Trophoblast cell (in vitro differentiated cells and primary cell): ENCODE measurements around the gene MRPL53. TPM values are rescaled to one million over a fixed set of nuclear protein-coding genes. Genes with fewer than 3 reads are reported as not detected.

Source experiments
- DNase-seq, 2 donors: peaks; one replicate each; pipeline ENCODE4 v3.0.0-alpha.2; 2016
- H2AFZ ChIP-seq: 2 replicates; pipeline ENCODE4 v1.6.1; 2013; ENCODE audit warnings: low read length, moderate library complexity, mild to moderate bottlenecking; ENCODE audit not compliant: insufficient read depth, poor library complexity
- H2AK5ac ChIP-seq: 2 replicates; pipeline ENCODE4 v1.6.1; 2013; ENCODE audit warnings: mild to moderate bottlenecking, low read length
- H2BK120ac ChIP-seq: 2 replicates; pipeline ENCODE4 v1.6.1; 2013; ENCODE audit warnings: low read length, mild to moderate bottlenecking, moderate library complexity; ENCODE audit not compliant: insufficient read depth, poor library complexity
- H2BK12ac ChIP-seq: 2 replicates; pipeline ENCODE4 v1.6.1; 2013; ENCODE audit warnings: mild to moderate bottlenecking, low read length, moderate library complexity
- H2BK5ac ChIP-seq: 2 replicates; pipeline ENCODE4 v1.6.1; 2013; ENCODE audit warnings: low read length, low read depth, moderate library complexity, mild to moderate bottlenecking; ENCODE audit not compliant: poor library complexity
- H3K14ac ChIP-seq: 2 replicates; pipeline ENCODE4 v1.6.1; 2013; ENCODE audit warnings: mild to moderate bottlenecking, low read length
- H3K18ac ChIP-seq: 2 replicates; pipeline ENCODE4 v1.6.1; 2013; ENCODE audit warnings: mild to moderate bottlenecking, low read length
- H3K23ac ChIP-seq: 2 replicates; pipeline ENCODE4 v1.6.1; 2013; ENCODE audit warnings: low read length
- H3K27ac ChIP-seq: 2 replicates; pipeline ENCODE4 v1.5.1; 2013; ENCODE audit warnings: low read depth, mild to moderate bottlenecking, inconsistent platforms, low read length, moderate library complexity
- H3K27me3 ChIP-seq: 2 replicates; pipeline ENCODE4 v1.6.1; 2013; ENCODE audit warnings: inconsistent platforms, mild to moderate bottlenecking, low read length, moderate library complexity; ENCODE audit not compliant: insufficient read depth
- H3K36me3 ChIP-seq, 2 experiments: 1 replicate in 1 of 2; 2 replicates in 1 of 2; pipeline ENCODE4 v1.6.1; 2013; ENCODE audit warnings: low read length in 2 of 2, mild to moderate bottlenecking in 2 of 2, moderate library complexity in 1 of 2; ENCODE audit not compliant: insufficient read depth in 2 of 2, control insufficient read depth in 1 of 2
- H3K4ac ChIP-seq: 2 replicates; pipeline ENCODE4 v1.6.1; 2013; ENCODE audit warnings: low read depth, mild to moderate bottlenecking, low read length, moderate library complexity
- H3K4me1 ChIP-seq, 2 experiments: 1 replicate in 1 of 2; 2 replicates in 1 of 2; pipeline ENCODE4 v1.6.1; 2013; ENCODE audit warnings: low read length in 2 of 2, mild to moderate bottlenecking in 2 of 2, moderate library complexity in 1 of 2; ENCODE audit not compliant: insufficient read depth in 2 of 2, control insufficient read depth in 1 of 2
- H3K4me2 ChIP-seq: 2 replicates; pipeline ENCODE4 v1.6.1; 2013; ENCODE audit warnings: inconsistent platforms, mild to moderate bottlenecking, low read length, moderate library complexity
- H3K4me3 ChIP-seq: 2 replicates; pipeline ENCODE4 v1.5.1; 2013; ENCODE audit warnings: mild to moderate bottlenecking, low read depth, low read length, inconsistent platforms
- H3K79me1 ChIP-seq: one replicate; pipeline ENCODE4 v1.6.1; 2013; ENCODE audit warnings: low read length
- H3K79me2 ChIP-seq: 2 replicates; pipeline ENCODE4 v1.6.1; 2013; ENCODE audit warnings: low read length, mild to moderate bottlenecking; ENCODE audit not compliant: control insufficient read depth, insufficient read depth, poor library complexity
- H3K9ac ChIP-seq: 2 replicates; pipeline ENCODE4 v1.6.1; 2013; ENCODE audit warnings: mild to moderate bottlenecking, low read length
- H3K9me3 ChIP-seq: 2 replicates; pipeline ENCODE4 v1.6.1; 2013; ENCODE audit warnings: low read depth, mild to moderate bottlenecking, control low read depth, inconsistent platforms, low read length; ENCODE audit not compliant: insufficient read depth
- H4K12ac ChIP-seq: 2 replicates; pipeline ENCODE4 v1.6.1; 2013; ENCODE audit warnings: low read depth, mild to moderate bottlenecking, low read length, moderate library complexity
- H4K8ac ChIP-seq: 2 replicates; pipeline ENCODE4 v1.6.1; 2013; ENCODE audit warnings: low read depth, mild to moderate bottlenecking, low read length, moderate library complexity
- H4K91ac ChIP-seq: one replicate; pipeline ENCODE4 v1.6.1; 2013; ENCODE audit warnings: low read depth, mild to moderate bottlenecking, low read length, moderate library complexity
- WGBS: extraction: QIAGEN DNeasy Blood & Tissue Kit; methylation state at CpG from one replicate; pipeline ENCODE4 v1.1.7; 2013; ENCODE audit warnings: missing lambda C conversion rate; ENCODE audit not compliant: insufficient read length, insufficient coverage; ENCODE audit errors: extremely low coverage; 5-methylcytosine and 5-hydroxymethylcytosine counted together
- polyA plus RNA-seq: library from polyadenylated mRNA; stranded (reverse); fragments of 200-250 nt; gene quantifications from 2 replicates; pipeline ENCODE4 v1.2.3, GENCODE V29; 2013

MRPL53 gene
- polyA plus RNA-seq: 90.8 and 96.6 TPM in 2 replicates

GRCh38 chr2:74472086-74472944 lies at the start of gene MRPL53:
MRPL53 (minus strand) TSS chr2:74472680; CDS start chr2:74472660, 20 bp downstream.
- H3K14ac ChIP-seq: peak within 1 kb of the TSS; percentile 85
- H2AFZ ChIP-seq: peak within 1 kb of the TSS; percentile 74
- H2BK120ac ChIP-seq: no peak within 1 kb of the TSS
- H3K4ac ChIP-seq: peak within 1 kb of the TSS; percentile 54
- H3K4me2 ChIP-seq: peak within 1 kb of the TSS; percentile 67
- peaks cover 5 to 7% of the 10 kb centered on the region in 2 experiments for H3K4me1 ChIP-seq
- peak within 1 kb of the TSS; percentile 83 for H3K9ac ChIP-seq
- peak within 1 kb of the TSS; percentile 85 for H4K12ac ChIP-seq
- H3K23ac ChIP-seq: peak within 1 kb of the TSS; percentile 0
- H3K79me1 ChIP-seq: peaks cover 9% of the 10 kb centered on the region
- peak within 1 kb of the TSS; percentile 82 for H4K91ac ChIP-seq
- H3K4me3 ChIP-seq: peak within 1 kb of the TSS; percentile 90
- H3K9me3 ChIP-seq: peaks cover 1% of the 10 kb centered on the region
- peak within 1 kb of the TSS; percentile 78 for H3K27ac ChIP-seq
- peak within 1 kb of the TSS; percentile 90 for H4K8ac ChIP-seq
- peak; percentile 94 to 98 for DNase-seq
- H3K36me3 ChIP-seq: peaks cover 13 to 15% of the 10 kb centered on the region in 2 experiments
- WGBS: no CpG with 5 or more reads among the region's 66 CpGs
- H3K79me2 ChIP-seq: peaks cover 3% of the 10 kb centered on the region
- peak within 1 kb of the TSS; percentile 37 for H2BK5ac ChIP-seq
- H3K27me3 ChIP-seq: no peaks in the 10 kb centered on the region
- peak within 1 kb of the TSS; percentile 76 for H3K18ac ChIP-seq
- H2AK5ac ChIP-seq: peak within 1 kb of the TSS; percentile 66
- H2BK12ac ChIP-seq: no peak within 1 kb of the TSS

GRCh38 chr2:74516650-74517049 lies 44.2 kb upstream of the MRPL53 start:
- Histone ChIP-seq H3K9ac (no peak overlapping the region), H3K4me1 (peaks cover 6 to 10% of the 10 kb centered on the region in 2 experiments), H2BK120ac (no peak overlapping the region), H3K79me1 (no peaks in the 10 kb centered on the region), H4K8ac (no peak overlapping the region), H3K9me3 (peaks cover 16% of the 10 kb centered on the region), H3K4ac (no peak overlapping the region), H2AK5ac (no peak overlapping the region), H2BK5ac (no peak overlapping the region), H3K36me3 (no peaks in the 10 kb centered on the region), H2AFZ (no peak overlapping the region), H3K14ac (no peak overlapping the region), H2BK12ac (no peak overlapping the region), H3K27ac (no peak overlapping the region), H3K4me3 (no peak overlapping the region), H3K27me3 (peaks cover 68% of the 10 kb centered on the region), H3K23ac (no peak overlapping the region), H4K91ac (no peak overlapping the region), H3K4me2 (no peak overlapping the region), H3K79me2 (no peaks in the 10 kb centered on the region), H3K18ac (no peak overlapping the region), H4K12ac (no peak overlapping the region)
- no CpG with 5 or more reads among the region's 13 CpGs for WGBS
- no peak for DNase-seq

DNA sequence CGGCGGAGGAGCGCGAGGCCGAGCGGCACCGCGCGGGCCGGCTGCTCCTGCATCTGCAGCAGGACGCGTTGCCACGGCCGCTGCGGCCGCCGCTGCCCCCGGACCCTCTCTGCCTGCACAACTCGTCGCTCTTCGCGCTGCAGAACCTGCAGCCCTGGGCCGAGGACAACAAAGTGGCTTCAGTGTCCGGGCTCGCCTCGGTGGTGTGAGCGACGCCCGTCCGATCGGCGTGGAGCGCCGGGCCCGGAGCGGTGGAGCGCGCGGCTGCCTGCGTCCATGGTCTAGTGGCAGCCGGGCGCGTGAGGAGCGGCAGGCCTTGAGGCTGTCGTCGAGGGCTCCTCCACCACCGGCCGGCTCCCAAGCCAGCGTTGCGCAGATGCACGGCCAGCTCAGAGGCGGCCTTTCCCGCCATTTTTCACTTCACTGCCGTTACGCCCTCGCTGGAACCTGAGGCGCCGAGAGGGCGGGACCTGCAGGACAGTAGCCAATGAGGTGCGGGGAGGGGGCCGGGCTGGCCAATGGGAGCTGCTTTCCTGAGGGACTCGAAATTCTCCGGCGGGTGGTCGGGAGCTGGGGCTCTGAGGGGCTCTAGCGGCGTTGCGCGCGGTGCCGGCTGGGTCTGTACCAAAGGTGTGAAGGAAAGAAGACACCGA lies 43.6 kb upstream of the MRPL53 start:
- Histone ChIP-seq H2BK5ac (no peak overlapping the region), H3K9me3 (peaks cover 16% of the 10 kb centered on the region), H3K4me3 (no peak overlapping the region), H3K27ac (no peak overlapping the region), H3K14ac (no peak overlapping the region), H3K79me1 (no peaks in the 10 kb centered on the region), H2AFZ (no peak overlapping the region), H4K12ac (no peak overlapping the region), H3K4me2 (peak overlapping the region; percentile 39), H3K27me3 (peaks cover 74% of the 10 kb centered on the region), H3K36me3 (no peaks in the 10 kb centered on the region), H2BK120ac (no peak overlapping the region), H3K18ac (no peak overlapping the region), H3K23ac (no peak overlapping the region), H4K8ac (no peak overlapping the region), H2BK12ac (no peak overlapping the region), H3K4me1 (peaks cover 6 to 10% of the 10 kb centered on the region in 2 experiments), H3K79me2 (no peaks in the 10 kb centered on the region), H4K91ac (no peak overlapping the region), H3K9ac (no peak overlapping the region), H3K4ac (no peak overlapping the region), H2AK5ac (no peak overlapping the region)
- DNase-seq: no peak
- no CpG with 5 or more reads among the region's 72 CpGs for WGBS

DNA sequence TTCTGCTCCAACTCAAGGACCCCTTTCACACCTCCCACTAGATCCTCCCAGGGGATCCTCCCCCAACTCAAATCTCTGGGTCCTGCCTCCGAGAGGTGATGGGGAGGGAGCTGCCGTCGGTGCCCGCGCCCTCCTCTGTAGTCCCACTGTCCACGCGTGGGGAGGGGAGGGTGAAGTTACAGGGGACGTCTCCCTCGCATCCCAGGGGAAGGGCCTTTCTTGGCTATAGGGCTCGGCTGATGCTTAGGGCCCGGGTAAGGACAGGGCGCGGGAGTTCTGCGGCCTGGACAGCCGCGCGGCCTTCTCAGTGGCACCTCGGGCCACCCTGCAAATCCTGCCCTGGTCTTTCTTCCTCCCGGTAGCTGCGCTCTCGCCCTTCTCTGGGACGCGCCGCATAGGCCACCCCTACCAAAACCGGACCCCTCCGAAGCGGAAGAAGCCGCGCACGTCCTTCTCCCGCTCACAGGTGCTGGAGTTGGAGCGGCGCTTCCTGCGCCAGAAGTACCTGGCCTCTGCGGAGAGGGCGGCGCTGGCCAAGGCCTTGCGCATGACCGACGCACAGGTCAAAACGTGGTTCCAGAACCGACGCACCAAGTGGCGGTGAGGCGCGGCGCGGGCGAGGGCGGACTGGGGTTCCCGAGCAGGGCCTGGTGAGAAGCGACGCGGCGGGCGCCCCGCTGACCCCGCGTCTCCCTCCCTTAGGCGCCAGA lies 42.9 kb upstream of the MRPL53 start:
- DNase-seq: no peak
- Histone ChIP-seq H3K4me1 (peaks cover 6 to 10% of the 10 kb centered on the region in 2 experiments), H4K12ac (no peak overlapping the region), H4K91ac (no peak overlapping the region), H3K79me2 (no peaks in the 10 kb centered on the region), H2BK120ac (no peak overlapping the region), H3K36me3 (no peaks in the 10 kb centered on the region), H3K18ac (no peak overlapping the region), H3K79me1 (no peaks in the 10 kb centered on the region), H3K9ac (no peak overlapping the region), H2BK5ac (no peak overlapping the region), H3K4ac (no peak overlapping the region), H2AK5ac (no peak overlapping the region), H3K27me3 (peaks cover 75% of the 10 kb centered on the region), H3K14ac (no peak overlapping the region), H3K23ac (no peak overlapping the region), H2AFZ (no peak overlapping the region), H2BK12ac (no peak overlapping the region), H4K8ac (no peak overlapping the region), H3K4me3 (peak overlapping the region; percentile 42), H3K27ac (no peak overlapping the region), H3K9me3 (peaks cover 16% of the 10 kb centered on the region), H3K4me2 (peak overlapping the region; percentile 39)
- no CpG with 5 or more reads among the region's 60 CpGs for WGBS
